NCI-H2081 (cell line): ENCODE measurements around the gene DDX5.
"Not testable (repeated sequence)": the region's sequence is repeated elsewhere in the genome, so short reads cannot be mapped to it uniquely, and the experiment has no call there.

ENCODE experiments used
- DNase-seq, 2 experiments: peaks; one replicate each; lab custom pipeline; 2025; lab: John Stamatoyannopoulos, UW

DDX5 gene

DNA sequence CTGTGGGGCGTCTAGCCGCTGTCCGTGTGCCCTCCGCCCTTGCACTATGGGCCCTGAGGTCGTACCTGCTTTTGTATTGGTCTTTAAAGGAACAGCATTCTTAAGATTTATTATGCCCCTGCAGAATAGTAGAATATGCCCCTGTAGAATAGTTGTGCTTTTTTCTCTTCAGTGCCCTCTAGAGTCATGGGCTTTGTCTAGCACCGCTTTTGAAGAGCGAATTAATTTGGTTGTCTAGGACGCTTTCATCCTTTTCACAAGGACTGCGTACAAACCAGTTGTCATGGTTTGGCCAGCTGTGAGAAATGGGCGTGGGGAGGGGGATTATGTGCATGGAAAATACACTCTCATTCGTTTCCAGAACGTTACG, 1.3 kb upstream of the DDX5 start:
- DNase-seq: peak; percentile 52 to 87

- peak; percentile 97 to 99 for DNase-seq
These were observed 705 bp upstream of the DDX5 start, which contains the start of gene CEP95 for GRCh38 chr17:64506576-64507412. TSS of gene CEP95 (plus strand) at chr17:64506977. CDS start at chr17:64507098, 121 bp downstream.

- peak; percentile 92 to 93 for DNase-seq
These were observed 519 bp downstream of the DDX5 start for GRCh38 chr17:64505340-64506200.

DNA sequence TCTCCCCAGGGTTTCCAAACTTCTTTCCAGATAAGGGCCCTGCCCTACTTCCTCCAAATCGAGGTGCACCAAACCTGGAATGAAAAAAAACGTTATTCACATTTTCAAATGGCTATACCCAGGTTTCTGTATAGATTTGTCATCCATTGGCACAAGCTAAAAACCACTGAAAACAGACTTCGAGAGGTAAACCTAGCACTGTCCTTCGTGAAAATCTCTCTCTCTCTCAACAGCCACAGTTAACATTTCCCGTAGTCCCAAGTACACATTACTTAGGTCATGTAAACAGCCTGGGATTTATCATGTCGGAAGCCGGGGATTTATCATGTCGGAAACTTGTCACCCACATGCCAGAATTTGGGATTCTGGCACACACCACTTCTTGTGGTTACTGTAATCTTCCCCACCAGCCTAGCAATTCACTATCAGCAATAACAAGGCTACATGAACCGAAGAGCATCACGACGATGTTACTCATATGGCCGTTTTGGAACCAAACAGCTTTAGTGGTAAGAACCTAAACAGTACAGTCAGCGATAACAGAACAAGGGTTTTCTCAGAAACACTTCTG, 1.2 kb downstream of the DDX5 start:
- peak in 1 of 2 experiments; percentile 40 for DNase-seq

DNA sequence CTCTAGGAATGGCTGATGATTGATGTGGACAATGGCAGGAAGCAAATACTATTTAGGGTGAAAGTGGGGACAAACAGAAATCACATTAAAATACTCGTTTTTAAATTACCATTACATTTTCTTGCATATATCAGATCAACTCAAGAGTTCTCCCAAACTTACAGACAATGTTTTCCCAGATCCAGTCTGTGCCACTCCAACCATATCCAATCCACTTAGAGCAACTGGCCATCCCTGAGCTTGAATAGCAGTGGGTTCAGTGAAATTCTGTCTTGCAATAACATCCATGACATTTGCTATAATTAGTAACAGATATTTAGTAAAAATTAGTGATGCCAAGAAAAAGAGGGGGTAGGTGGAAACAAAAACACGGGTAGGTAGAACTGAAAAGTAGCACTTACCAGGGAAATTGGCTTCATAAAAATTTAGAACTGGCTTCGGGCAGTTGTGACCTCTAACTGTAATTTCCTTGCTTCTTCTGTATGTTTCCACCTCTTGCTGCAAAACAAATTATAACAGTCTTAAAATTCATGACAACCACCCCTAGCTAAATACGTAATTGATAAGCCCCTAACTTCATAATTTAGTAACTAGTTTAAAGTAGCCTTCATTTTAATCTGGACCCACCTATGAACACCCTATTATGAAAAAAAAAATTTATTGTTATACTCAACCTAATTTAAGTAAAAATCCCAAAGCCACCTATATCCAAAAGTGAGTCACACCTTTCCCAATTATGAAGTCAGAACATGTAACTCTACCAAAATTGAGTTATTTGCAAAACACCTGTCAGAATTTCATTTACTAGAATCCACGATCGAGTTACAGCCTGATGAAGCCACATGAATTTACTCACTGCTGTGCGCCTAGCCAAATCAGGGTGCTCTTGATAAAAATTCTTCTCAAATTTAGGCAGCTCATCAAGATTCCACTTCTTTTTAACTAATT, 2.0 kb downstream of the DDX5 start:
- DNase-seq: no peak

GRCh38 chr17:64503341-64503740, 2.7 kb downstream of the DDX5 start:
- no peak for DNase-seq

DNA sequence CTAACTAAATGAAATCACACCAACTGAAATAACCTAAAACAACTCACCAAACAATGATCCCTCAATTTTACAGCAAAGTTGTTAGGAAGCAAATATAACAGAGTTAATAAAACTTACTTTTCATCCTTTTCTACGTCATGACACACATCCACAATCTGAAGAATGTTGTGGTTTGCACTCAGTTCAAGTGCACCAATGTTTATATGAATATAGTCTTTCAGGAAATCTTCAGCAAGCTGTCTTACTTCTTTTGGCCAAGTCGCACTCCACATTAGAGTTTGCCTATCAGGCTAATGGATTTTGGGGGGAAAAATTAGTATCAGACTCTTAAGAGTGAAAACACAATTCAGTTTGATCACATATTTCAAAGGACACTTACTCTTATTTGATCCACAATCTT, 3.3 kb downstream of the DDX5 start:
- DNase-seq: no peak

- DNase-seq: no peak
These were observed 4.1 kb downstream of the DDX5 start for GRCh38 chr17:64502021-64502420.

DNA sequence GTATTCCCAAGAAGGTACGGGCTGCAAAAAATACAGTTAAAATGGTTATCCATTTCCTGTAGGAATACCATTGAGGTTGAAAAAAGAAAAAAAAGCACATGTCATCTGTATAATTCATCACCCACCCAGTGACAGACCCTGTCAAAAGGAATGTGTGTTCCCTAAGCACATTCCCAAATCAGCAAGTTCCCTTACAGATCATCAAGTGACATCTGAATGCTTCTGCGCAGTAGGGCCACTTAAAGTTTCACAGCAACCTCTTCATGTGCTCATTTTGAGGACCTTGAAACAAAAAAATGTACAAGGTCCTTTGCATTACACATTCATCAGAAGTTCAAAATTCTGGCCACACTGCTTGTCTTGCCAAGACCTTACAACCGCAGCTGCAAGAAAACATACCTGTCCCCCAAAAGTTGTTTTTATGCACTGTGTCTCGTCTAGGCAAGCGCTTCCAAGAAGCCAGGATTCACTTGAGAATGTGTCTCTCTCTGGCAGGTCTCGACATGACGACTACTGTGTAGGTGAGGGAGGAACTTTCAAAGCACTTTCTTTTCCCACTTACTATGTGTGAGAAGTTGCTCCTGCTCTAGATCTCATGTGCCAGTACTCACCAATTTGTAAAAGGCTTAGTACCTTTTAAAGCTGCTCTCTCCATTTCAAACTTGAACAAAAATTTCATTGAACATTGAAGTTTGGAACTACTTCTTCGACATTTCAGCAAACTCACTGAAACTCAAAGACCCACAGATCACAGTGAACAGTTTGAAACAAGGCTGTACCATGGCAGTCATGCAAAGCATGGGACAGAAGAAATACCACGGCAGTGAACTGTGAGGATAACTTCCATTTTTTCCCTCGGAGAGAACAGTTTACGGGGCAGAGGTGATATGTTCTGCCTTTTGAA, 5.0 kb downstream of the DDX5 start:
- no peak for DNase-seq

DNA sequence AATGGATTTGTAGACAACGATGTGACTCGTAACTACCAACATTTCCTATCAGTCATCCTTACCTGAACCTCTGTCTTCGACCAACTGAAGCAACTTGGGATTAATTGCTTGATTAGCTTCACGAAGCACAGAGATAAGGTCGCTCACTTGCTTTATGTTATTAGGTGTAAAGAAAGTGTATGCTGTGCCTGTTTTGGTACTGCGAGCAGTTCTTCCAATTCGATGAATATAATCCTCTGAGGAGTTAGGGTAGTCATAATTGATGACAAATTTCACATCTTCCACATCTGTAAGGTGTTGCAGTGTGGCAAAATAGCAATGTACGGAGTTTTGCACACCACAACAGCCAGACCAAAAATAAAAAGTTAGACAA, 5.6 kb downstream of the DDX5 start:
- no peak for DNase-seq

DNA sequence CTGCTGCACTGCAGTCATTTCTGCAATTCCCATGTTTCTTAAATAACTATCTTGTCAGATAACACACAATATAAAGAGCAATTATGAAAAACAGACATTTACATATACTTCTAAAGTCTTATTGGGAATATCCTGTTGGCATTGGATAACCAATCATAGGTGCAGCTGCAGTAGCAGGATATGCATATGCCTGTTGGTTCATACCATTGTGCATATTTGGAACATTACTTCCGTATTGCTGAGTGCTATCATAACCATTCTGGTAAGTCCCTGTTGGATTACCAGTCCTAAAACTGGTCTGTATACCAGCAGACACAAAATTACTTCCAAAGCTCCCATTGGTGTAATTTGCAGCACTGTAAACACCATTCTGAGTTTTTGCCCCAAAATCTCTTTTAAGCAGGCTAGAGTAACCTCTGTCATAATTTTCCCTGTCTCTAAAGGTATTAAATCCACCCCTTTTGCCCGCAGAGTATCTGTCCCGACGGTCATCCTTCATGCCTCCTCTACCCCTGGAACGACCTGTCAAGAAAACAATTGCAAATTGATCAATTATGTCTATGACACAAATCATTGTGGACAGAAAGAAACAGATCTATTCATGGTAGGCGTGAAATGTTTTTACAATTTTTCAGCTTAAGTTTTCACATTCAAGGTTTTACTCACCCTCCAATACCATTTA, 6.1 kb downstream of the DDX5 start:
- no peak for DNase-seq

- no peak for DNase-seq
These were observed 7.5 kb downstream of the DDX5 start for GRCh38 chr17:64498308-64499203.

GRCh38 chr17:64497565-64498035, 8.5 kb downstream of the DDX5 start:
- no peak for DNase-seq

- peak; percentile 95 to 97 for DNase-seq
These were observed 9.1 kb downstream of the DDX5 start, which contains the start of gene POLG2 for GRCh38 chr17:64496786-64497564. TSS of gene POLG2 (minus strand) at chr17:64497054. CDS start at chr17:64496968, 86 bp downstream.

DNA sequence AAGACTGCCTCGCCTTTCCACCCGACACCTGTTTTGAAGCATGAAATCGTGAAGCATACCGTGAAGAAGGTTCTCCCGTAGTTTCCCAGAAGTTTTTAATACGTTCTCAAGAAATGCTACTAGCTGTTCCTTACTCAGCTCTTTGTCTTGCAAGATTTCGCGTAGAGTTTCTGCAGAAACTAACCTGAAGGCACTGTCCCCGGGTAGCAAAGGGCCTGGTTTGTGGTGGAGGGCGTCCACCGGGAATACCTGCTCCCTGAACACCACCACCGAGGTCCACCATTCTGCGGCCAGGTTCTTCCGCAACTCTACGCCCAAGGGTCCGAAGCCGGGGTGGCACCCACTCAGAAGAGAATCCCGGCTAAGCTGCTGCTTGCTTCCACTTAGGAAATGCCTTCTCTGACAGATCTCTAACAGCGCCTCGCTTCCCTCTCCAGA, 9.7 kb downstream of the DDX5 start:
- DNase-seq: peak; percentile 54 to 55

DNA sequence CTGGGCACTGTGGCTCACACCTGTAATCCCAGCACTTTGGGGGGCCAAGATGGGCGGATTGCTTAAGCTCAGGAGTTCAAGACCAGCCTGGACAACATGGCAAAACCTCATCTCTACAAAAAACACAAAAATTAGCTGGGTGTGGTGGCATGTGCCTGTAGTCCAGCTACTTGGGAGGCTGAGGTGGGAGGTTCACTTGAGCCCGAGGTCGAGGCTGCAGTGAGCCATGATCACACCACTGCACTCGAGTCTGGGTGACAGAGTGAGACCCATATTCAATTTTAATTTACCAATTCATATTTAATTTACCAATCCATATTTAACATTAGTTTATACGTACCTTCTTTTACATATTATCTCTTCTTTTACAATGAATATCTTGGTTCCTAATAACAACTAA, 10.8 kb downstream of the DDX5 start:
- not testable (repeated sequence) for DNase-seq

DNA sequence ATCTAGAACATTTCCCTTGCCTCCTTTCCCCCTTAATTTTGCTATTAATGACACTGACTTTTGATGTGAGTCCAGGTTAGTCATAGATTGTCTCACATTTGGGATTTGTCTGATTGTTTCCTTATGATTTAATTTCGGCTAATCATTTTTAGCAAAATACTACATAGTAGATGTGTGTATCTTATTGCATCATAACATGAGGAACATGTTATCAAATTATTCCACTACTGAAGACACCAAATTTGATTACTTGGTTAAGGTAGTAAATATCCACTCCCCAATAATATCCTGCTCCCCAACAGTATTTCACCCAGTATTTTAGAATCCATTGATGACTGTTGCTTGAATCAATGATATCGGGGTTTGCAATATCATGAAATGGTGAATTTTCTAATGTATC, 12.0 kb downstream of the DDX5 start:
- DNase-seq: no peak
